NCI-H2196 treated with DMSO at 0.1 percent for 48 hours (cell line): ENCODE data around the gene ZNF280C.

Experiments
- DNase-seq: peaks from one replicate; lab custom pipeline; 2025; ENCODE audit not compliant: unreplicated experiment; lab: John Stamatoyannopoulos, UW

The ZNF280C gene

GRCh38 chrX:130179170-130179569, 89.5 kb downstream of the ZNF280C start:
- DNase-seq, result no peak

GRCh38 chrX:130176942-130177341, 91.8 kb downstream of the ZNF280C start:
- DNase-seq, result no peak

- no peak for DNase-seq
Measured at GRCh38 chrX:130176354-130176776, 92.3 kb downstream of the ZNF280C start.

GRCh38 chrX:130174937-130175336, 93.8 kb downstream of the ZNF280C start:
- DNase-seq, result no peak

- DNase-seq, result no peak
Measured at GRCh38 chrX:130174045-130174704, 94.5 kb downstream of the ZNF280C start.

GRCh38 chrX:130173190-130173895, 95.4 kb downstream of the ZNF280C start:
- no peak for DNase-seq

- no peak for DNase-seq
Measured at GRCh38 chrX:130172127-130172845, 96.4 kb downstream of the ZNF280C start.

- DNase-seq, result peak; percentile 1
Measured at GRCh38 chrX:130171446-130172126, 97.1 kb downstream of the ZNF280C start, which contains the start of gene RAB33A. TSS of gene RAB33A (plus strand) at chrX:130171962. CDS start at chrX:130172063, 101 bp downstream.

- DNase-seq, result peak; percentile 53
Measured at GRCh38 chrX:130170752-130171445, 97.8 kb downstream of the ZNF280C start.

GRCh38 chrX:130167040-130167439, 101.7 kb downstream of the ZNF280C start:
- no peak for DNase-seq

GRCh38 chrX:130166503-130166777, 102.3 kb downstream of the ZNF280C start:
- DNase-seq, result no peak

- DNase-seq, result peak; percentile 76
Measured at GRCh38 chrX:130165703-130166502, 102.8 kb downstream of the ZNF280C start, which contains the start of gene AIFM1. TSS of gene AIFM1 (minus strand) at chrX:130165841. CDS start at chrX:130165656, 185 bp downstream.

- DNase-seq, result peak; percentile 47
Measured at GRCh38 chrX:130165181-130165702, 103.5 kb downstream of the ZNF280C start.

- no peak for DNase-seq
Measured at GRCh38 chrX:130163398-130163797, 105.3 kb downstream of the ZNF280C start.

- DNase-seq, result no peak
Measured at GRCh38 chrX:130162094-130162735, 106.5 kb downstream of the ZNF280C start.

GRCh38 chrX:130159776-130160175, 108.9 kb downstream of the ZNF280C start:
- no peak for DNase-seq

- DNase-seq, result no peak
Measured at GRCh38 chrX:130158311-130158710, 110.4 kb downstream of the ZNF280C start.

- no peak for DNase-seq
Measured at GRCh38 chrX:130155564-130155963, 113.1 kb downstream of the ZNF280C start.
